Measurements from ENCODE around the gene KRTCAP2. TPM values are rescaled to one million over a fixed set of nuclear protein-coding genes. Genes with fewer than 3 reads are reported as not detected.
A peak's percentile ranks its signal among the peaks of the same experiment; 100 is the strongest.

Gene KRTCAP2
- total RNA-seq, 2 donors from 2014 or later: 111 to 236 TPM

- Histone ChIP-seq H3K27me3 (replicated peaks; ENCODE audit: insufficient read depth) (peaks cover 2% of the 10 kb centered on the region), H3K9me3 (no peaks in the 10 kb centered on the region), H3K27ac (no peak overlapping the region), H3K36me3 (no peaks in the 10 kb centered on the region), H3K4me3 (no peak overlapping the region), H3K4me1 (replicated peaks) (no peaks in the 10 kb centered on the region)
- WGBS: 60% methylated on average over 8 of the region's 8 CpGs
- DNase-seq (ENCODE audit: low spot score): peak; percentile 73
- peak; percentile 78 to 95 (median 90) for TF ChIP-seq CTCF (IDR thresholded peaks at IDR 0.05)
- TF ChIP-seq POLR2AphosphoS5 (IDR thresholded peaks at IDR 0.05): peak; percentile 72
- TF ChIP-seq POLR2A (IDR thresholded peaks at IDR 0.05): no peak
- intact Hi-C loops (cut with DNase I): no loop called here
These were observed 3.5 kb upstream of the KRTCAP2 start for GRCh38 chr1:155176544-155177071.

- WGBS: 80% methylated on average over 8 of the region's 9 CpGs
- no peak for DNase-seq (ENCODE audit: low spot score)
- Histone ChIP-seq H3K27ac (no peak overlapping the region), H3K4me1 (replicated peaks) (no peaks in the 10 kb centered on the region), H3K36me3 (no peaks in the 10 kb centered on the region), H3K4me3 (no peak overlapping the region), H3K27me3 (replicated peaks; ENCODE audit: insufficient read depth) (peaks cover 2% of the 10 kb centered on the region), H3K9me3 (no peaks in the 10 kb centered on the region)
- intact Hi-C loops (cut with DNase I): no loop called here
- no peak for TF ChIP-seq CTCF (IDR thresholded peaks at IDR 0.05)
- TF ChIP-seq POLR2AphosphoS5 (IDR thresholded peaks at IDR 0.05): no peak
- no peak for TF ChIP-seq POLR2A (IDR thresholded peaks at IDR 0.05)
These were observed 2.8 kb upstream of the KRTCAP2 start for GRCh38 chr1:155175927-155176371.

GRCh38 chr1:155175281-155175926, 2.3 kb upstream of the KRTCAP2 start:
- Histone ChIP-seq H3K4me3 (no peak overlapping the region), H3K27ac (no peak overlapping the region), H3K9me3 (no peaks in the 10 kb centered on the region), H3K36me3 (no peaks in the 10 kb centered on the region), H3K27me3 (replicated peaks; ENCODE audit: insufficient read depth) (peaks cover 2% of the 10 kb centered on the region), H3K4me1 (replicated peaks) (no peaks in the 10 kb centered on the region)
- WGBS: 85% methylated on average over 12 of the region's 12 CpGs
- TF ChIP-seq POLR2A (IDR thresholded peaks at IDR 0.05): no peak
- TF ChIP-seq CTCF (IDR thresholded peaks at IDR 0.05): no peak
- no peak for TF ChIP-seq POLR2AphosphoS5 (IDR thresholded peaks at IDR 0.05)
- intact Hi-C loops (cut with DNase I): no loop called here
- DNase-seq (ENCODE audit: low spot score): no peak

- Histone ChIP-seq H3K27me3 (replicated peaks; ENCODE audit: insufficient read depth) (peaks cover 2% of the 10 kb centered on the region), H3K27ac (no peak overlapping the region), H3K9me3 (no peaks in the 10 kb centered on the region), H3K4me3 (peak overlapping the region in 1 of 2 donors; percentile 1), H3K4me1 (replicated peaks) (no peaks in the 10 kb centered on the region), H3K36me3 (peaks cover 0 to 3% of the 10 kb centered on the region in 2 donors)
- 8% methylated on average over 35 of the region's 35 CpGs for WGBS
- no peak for DNase-seq (ENCODE audit: low spot score)
- TF ChIP-seq POLR2A (IDR thresholded peaks at IDR 0.05) (no peak), CTCF (IDR thresholded peaks at IDR 0.05) (no peak), POLR2AphosphoS5 (IDR thresholded peaks at IDR 0.05) (no peak)
- intact Hi-C loops (cut with DNase I): no loop called here
These were observed 1.5 kb upstream of the KRTCAP2 start for GRCh38 chr1:155174324-155175280.

All from prostate gland (tissue), 2 donors.